Astrocyte of the hippocampus (primary cell): ENCODE results near the gene MRPL36.
"Not testable (repeated sequence)": the region's sequence is repeated elsewhere in the genome, so short reads cannot be mapped to it uniquely, and the experiment has no call there.

Experiments
- DNase-seq: peaks from one replicate; pipeline ENCODE4 v3.0.0; 2011; ENCODE audit warnings: low read depth, low spot score

The MRPL36 gene

DNA sequence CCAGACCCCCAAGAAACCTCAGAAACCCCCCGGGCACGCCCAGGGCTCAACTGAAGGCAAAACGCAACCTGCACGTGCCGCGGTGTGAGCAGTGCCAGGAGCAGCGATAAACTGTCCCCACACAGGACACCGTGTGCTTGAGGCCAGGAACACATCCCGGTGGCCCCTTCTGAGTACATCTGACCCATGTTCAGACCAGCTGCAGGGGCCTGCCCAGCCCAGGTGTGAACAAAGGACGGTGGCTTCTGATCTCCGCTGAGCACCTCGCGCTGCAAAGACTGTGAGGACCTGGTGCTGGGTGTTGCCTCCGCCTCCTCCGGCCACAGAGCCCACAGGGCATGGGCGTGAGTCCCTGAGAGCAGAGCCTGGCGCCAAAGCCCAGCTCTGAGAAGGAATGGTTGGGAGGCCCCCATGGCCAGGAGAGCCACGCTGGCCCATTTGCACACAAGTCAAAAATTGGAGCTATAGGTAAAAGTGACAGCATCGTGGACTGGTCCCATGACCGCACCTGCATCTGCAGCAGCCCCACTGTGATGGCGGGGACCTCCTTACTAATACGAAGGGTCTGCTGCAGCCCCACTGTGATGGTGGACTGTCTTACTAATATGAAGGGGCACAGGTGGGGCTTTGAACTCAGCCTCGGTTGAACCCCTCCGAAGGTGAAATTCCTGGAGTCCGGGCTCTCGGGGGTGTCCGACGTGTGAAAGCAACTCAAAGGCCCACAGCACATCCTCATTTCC, 33.0 kb upstream of the MRPL36 start:
- DNase-seq: no peak

DNA sequence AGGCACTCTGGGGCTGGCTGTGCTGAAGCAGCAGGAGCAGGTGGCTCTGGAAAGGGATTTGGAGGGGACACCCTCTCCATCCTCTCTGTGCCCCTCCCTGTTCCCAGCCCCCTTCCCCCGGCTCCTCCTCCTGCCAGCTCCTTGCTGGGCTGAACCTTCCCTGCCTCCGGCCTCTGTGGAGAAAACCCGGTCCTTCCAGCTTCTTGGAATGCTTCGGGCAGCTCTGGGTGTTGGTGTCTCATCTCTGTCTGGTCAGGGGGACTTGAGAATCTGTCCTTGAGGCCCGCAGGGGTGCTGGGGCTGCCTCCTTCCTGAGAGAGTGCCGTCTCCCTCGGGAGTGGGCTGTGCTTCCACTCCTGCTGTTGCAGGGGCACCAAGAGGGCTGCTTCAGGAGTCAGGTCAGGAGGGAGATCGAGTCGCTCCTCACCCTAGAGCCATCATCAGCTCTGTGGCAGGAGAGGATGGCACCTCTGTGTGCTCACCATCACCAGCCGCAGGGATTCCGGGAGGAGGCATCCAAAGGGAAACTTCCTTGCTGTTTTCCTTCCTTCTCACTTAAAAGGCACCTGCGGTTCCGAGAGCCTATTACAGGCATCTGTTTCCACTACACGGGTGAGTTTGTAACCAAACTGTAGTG, 32.2 kb upstream of the MRPL36 start:
- no peak for DNase-seq

DNA sequence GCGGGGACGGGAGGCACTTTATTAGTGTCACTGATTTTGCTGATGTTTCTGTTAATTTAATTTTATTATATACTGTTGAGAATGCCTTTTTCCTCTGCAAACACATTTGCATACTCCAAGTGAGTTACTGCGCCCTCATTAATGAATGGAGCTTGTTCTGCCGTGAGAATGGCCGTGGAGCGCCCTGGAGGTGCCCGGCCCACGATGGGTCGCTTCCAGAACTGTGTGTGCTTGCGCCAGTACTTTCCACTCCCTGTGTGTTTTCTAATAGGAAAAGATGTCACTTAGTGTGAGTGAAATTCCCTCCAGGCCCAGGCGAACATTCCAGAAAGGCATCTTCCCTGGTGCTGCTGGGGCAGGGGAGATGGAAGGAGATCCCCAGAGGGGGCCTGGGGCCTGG, 31.6 kb upstream of the MRPL36 start:
- no peak for DNase-seq

- no peak for DNase-seq
Measured at GRCh38 chr5:1830571-1831228, 31.1 kb upstream of the MRPL36 start.

DNA sequence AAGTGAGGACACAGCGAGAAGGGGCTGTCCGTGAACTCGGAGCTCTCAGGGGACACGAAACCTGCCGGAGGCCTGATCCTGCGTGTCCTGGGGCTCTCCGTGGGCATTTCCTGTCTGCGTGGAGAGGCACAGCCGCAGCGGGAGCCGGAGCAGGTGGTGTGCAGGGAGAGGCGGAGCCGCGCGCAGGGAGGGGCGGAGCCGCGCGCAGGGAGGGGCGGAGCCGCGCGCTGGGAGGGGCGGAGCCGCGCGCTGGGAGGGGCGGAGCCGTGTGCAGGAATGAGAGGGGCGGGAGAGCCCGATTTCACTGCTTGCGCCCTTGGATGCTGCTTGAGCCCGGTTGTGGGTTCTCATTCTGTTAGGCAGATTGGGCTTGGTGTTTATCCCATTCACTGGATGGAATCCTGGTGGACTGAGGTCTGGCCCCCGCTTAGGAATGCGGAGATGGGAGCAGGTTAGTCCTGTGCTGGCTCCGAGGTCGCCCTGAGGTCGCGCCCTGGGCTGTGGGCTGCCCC, 28.3 kb upstream of the MRPL36 start:
- DNase-seq: no peak

DNA sequence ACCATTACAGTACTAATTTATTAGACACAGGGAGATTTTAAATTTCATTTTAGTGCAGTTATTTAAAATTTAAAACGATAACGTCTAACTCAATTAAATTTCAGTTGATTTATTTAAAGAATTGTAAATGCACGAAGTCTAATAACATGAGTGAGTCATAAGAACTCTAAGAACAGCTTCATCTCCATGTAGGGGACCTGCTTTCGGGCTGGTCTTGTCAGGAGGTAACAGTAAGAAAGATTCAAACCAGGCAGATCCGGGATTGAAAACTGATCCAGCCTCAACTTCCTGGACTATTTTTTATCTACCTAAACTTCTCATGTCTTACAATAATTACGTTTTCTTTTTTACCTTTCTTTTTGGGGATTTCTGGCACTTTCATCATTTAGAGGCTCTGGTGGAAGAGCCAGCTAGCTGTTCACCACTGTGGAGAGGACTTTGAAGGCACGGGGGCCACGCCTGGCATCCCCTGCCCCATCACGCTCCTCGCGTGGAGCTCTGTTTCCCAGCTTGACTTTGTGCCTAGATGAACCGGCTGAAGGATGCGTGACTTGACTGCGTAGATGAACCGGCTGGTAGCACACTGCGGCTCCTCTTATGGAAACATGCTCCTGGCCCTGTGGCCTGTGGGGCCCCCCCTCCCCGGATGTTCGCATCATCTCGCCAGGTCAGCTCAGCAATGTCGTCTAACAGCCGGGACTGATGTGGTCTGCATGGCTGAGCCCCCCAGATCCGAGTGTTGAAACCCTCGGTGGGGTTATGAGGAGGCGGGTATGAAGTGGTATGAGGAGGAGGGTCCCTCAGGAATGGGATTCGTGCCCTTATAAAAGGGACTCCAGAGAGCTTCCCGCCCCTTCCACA, 27.6 kb upstream of the MRPL36 start:
- DNase-seq: no peak

DNA sequence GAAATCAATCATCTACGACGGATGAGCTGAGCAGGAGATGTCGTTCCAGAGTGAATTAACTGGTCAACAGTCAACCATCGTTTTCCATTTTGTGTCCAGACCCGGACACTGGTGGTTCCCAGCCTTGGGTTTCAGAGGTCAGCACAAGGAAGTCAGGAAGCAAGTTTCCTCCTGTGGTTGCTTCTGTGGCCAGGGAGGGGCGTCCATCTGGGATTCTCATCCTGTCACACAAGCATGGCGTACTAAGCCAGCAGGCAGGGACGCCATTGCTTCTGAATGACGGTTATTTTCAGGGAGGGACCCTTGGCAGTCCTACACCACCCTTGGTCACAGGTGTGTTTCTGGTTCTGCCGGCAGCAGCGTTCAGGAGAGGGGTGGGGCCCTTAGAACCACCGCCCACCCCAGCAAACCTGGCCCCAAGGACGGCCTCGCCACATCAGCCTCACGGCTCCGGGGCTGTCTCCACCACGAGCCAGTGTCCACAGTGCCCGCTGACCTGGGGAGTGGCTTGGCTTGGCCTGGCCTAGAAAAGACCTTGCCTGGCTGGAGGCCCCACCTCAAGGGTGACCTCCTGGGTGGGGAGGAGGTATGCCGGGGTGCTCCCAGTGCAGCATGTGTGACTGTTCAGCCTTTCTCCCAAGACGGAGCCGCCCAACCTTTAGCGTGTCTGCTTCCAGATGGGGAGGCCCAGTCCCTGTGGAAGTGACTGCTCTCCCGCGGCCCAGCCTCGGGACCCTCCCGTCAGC, 26.8 kb upstream of the MRPL36 start:
- DNase-seq: no peak

DNA sequence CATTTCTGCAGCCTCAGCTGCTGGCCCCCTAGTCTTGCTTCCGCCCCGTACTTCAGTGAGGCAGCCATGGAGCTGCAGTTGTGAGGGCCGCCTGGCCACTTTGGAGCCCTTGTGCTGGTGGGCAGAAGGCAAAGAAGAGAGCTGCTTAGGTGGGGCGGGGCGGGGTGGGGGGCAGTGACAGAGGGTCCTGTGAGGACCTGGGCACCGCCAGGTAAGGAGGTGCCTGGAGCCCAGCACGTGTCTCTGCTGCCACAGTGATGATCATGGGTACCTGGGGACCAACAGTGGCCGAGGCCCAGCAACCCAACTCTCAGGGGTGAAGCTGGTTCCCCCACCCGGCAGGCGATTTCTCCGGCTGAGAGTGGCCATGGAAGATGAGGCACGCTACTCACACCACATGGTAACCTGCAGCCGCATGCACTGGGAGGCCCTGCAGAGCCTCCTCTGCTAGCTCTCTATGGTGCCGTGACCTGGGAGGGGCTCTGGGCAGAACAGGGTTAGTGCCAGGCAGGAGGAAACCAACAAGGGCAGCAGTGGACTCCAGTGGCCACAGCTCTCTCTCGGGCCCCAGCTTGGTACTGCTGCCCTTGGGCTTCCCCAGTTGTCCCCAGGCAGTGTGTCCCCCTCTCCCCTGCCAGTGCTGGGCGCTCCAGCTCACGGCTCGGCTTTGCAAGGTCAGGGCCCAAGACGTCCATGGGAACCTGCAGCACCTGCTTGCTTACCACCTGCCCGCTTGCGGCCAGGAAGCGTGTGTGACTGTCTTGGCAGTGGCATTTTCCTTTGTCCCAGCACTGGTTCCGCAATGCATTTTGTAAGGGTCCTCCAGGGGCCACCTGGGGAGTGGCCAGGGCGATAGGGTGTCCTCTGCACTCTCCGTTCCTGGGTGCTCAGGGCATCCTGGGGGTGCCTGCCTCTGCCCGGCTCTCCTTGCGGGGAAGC, 25.5 kb upstream of the MRPL36 start:
- no peak for DNase-seq

DNA sequence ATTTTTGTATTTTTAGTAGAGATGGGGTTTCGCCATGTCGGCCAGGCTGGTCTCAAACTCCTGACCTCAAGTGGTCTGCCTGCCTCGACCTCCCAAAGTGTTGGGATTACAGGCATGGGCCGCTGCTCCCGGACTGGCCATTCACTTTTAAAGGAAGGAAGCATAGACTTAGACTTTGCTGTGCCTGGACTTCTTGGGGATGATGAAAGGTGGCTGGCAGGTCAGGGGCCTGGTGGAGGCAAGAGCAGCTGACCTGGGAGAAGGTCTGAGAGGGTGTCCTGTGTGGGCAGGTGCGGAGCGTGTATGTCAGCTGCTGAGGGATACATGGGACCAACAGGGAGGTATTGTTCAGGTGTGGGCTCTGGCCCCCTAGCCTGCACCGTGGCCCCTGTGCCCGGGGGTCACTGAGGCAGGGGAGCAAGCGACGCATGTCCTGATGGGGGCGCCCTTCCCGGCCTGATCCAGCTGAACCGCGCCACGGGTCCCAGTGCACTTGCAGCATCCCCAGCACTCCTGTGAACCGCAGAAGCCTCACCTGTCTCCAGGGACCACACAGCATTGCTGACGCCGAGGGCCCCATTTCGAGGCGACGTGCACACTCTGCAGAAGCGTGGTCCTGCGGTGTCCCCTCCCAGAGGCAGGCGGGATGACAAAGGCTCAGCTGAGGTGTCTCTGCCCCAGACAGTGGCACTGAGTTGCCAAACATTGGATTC, 24.6 kb upstream of the MRPL36 start:
- DNase-seq: no peak

- no peak for DNase-seq
Measured at GRCh38 chr5:1823381-1824034, 23.9 kb upstream of the MRPL36 start.

DNA sequence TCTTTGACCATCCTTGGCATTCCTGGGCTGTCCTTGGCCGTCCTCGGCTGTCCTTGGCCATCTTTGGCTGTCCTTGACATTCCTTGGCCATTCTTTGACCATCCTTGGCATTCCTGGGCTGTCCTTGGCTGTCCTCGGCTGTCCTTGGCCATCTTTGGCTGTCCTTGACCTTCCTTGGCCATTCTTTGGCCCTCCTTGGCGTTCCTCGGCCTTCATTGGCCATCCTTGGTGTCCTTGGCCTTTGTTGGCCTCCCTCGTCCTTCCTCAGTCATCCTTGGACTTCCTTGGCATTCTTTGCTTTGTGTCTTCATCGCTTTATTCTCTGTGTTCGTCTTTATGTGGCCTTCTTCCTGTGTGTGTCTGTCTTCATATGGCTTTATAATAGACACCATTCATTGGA, 22.2 kb upstream of the MRPL36 start:
- no peak for DNase-seq

DNA sequence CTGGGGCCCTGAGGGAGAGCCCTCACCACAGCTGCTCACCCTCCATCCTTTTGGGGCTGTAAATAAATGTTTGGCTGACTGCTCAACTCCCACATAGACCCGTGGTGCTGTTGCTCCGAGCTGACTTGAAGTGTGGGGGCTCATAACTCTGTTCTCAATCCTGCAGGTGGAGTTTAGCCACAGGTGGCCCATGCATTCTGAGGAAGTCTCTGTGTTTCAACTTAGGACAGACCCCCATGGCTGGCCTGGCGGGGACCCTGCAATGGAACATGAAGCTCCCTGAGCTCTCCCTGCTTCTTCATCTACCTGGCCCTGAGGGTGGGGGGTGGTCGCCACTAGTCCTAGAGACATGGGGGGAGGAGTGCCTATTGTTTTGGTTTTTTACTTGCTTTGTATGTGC, 21.3 kb upstream of the MRPL36 start:
- no peak for DNase-seq

DNA sequence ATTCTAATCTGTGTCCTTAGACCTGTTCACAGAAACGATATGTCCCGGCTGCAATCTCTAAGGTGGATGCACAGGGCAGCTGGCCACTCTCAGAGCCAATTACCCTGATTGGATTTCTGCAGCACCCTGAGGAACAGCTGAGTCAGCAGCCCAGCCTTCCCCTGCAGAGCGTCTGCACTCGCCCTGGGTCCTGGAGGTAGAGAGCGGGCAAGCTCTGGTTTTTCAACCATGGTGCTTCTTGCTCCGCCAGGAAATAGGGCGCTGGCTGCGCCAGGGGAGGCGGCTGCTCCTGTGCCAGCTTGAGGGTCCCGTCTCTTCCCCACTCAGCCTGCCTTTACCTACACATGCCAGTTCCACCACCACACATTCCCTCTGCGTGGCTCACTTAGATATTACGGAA, 20.7 kb upstream of the MRPL36 start:
- DNase-seq: no peak

DNA sequence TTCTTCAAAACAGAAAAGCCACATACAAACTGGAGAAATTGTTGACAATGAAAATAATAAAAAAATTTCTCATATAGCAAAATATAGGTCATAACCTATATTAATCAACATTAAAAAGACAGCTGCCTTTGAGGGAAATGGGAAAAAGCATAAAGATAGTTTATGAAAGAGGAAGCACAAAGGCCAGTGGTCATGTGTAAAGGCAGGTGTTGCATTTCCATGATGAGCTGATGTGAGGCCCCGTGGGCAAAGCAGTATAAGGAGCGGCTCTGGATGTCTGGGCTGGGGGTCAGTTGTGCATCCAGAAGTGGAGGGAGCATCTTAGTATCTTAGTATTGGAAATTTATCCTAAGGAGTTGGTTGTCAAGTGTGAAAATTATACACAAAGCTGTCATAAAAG, 19.8 kb upstream of the MRPL36 start:
- no peak for DNase-seq

DNA sequence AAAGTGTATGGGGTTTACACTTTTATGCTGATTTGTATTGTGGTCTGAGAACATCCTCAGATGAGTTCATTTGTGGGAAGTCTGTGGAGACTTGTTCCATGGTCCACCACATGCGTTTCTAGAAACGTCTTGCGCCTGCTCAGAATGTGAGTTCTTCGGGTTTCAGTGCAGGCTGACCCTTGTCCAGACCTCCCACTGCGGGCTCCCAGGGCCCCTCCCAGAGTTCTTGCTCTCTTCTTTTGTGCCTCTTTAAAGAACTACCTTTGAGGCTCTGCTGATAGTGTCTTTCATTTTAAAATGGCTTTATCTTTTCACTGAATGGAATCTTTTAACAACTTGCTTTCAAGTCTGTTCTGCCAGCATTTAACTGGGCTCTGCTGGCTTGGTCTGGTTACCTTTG, 19.1 kb upstream of the MRPL36 start:
- DNase-seq: no peak

DNA sequence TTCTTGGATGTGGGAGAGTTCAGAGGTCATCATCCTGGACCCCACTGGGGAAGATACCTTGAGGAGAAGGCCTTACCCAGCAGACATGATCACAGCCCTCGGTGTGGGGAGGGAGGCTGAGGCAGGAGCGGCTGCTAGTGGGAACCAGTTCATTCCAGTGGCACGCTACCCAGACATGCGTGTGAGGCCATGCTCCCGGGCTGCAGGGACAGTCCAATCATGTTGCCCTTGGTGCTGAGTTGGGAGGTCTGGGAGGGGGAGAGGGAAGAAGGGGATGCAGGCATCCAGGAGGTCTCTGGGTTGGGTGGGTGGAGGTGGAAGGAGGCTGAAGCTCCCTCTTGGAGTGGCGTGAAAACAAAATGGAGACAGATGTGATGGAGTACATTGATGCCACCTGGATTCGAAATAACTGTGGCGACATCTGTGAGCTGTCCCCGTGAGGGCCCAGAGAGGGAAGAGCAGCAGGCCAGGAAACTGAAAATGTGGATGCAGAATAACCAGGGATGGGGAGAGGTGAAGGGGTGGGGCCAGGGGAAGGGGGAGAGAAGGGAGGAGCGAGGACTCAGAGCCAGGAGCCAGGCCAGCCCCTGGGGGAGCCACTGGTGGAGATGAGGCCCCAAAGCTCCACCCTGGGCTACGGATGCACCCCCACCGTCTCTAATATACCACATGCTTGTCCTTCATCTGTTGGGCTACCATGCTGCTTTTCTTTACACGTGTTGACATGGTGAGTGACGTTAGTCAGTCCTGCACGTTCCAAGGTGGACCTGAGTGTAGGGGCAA, 17.8 kb upstream of the MRPL36 start:
- no peak for DNase-seq

DNA sequence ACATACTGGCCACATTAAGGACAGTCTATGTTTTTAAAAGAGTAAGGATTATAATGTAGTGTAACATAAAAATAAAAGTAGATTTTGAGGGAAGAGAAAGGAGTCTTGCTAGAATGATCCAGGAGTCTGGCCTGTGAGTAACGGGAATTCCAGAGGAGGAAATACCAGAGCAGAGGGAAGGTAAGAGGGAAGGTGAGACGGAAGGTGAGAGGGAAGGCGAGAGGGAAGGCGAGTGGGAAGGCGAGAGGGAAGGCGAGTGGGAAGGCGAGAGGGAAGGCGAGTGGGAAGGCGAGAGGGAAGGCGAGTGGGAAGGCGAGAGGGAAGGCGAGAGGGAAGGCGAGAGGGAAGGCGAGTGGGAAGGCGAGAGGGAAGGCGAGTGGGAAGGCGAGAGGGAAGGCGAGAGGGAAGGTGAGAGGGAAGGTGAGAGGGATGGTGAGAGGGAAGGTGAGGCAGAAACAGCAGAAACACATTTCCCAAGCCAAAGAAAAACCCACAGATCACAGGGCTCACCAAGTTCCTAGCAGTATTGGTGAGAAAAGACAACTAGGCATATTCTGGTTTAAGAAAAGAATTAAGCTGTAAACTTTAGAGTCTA, 17.0 kb upstream of the MRPL36 start:
- DNase-seq: not testable (repeated sequence)

DNA sequence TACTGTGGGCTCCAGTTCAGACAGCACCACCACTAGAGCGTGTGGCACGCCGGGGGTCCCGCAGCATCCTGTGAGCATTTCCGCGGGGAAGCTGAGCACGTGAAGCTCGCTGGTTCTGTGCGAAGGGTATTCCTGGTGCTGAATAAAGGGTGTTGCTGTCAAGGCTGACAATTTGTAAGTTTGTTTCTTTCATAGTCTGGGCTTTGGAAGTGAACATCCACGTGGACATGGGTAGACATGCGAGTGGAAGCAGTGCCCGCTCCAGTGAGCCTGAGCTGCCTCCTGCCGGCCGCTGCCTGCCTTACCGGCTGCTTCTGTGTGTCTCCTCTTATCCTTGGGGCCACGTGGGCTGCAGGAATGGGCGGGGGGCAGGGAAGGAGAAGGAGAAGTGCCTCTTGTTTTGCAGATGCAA, 16.2 kb upstream of the MRPL36 start:
- no peak for DNase-seq
